Cardiac septum (tissue), 1 donor: ENCODE results near the gene ZNF415. TPM values are rescaled to one million over a fixed set of nuclear protein-coding genes. Genes with fewer than 3 reads are reported as not detected.

Source experiments
- DNase-seq: peaks from one replicate; pipeline ENCODE4 v3.0.0-alpha.2; 2020; ENCODE audit warnings: low spot score
- intact Hi-C: fragments of 100-400 bp; cut with DNase I; formaldehyde crosslinking; loops from one replicate; pipeline ENCODE4 v1.14.0; 2022
- total RNA-seq: library from RNA; stranded (reverse); fragmentation: NEBNext Ultra II Directional; extraction: Animal tissue kit (Norgen Biotek cat#: 25700); gene quantifications from one replicate; pipeline ENCODE4 v1.2.1, GENCODE V29; 2021
- donor health status: DM: no; HTN: no; CAD: no.

ZNF415 gene
- total RNA-seq, 1 donor from 2014 or later = 20.9 TPM

GRCh38 chr19:53068834-53069233 is 63.9 kb downstream of the ZNF415 start:
- intact Hi-C loops = no loop called here
- DNase-seq = no peak

DNA sequence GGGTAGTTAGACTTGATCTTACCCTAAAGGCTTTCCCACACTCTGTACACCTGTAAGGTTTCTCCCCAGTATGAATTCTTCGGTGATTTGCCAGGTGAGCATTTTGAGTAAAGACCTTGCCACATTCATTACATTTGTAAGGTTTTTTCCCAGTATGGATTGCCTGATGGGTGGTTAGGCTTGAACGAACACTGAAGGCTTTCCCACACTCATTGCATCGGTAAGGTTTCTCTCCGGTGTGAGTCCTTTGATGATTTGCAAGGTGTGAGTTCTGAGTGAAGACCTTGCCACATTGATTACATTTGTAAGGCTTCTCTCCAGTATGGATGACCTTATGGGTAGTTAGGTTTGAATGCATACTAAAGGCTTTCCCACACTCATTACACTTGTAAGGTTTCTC is 64.5 kb downstream of the ZNF415 start:
- intact Hi-C loops = no loop called here
- DNase-seq = no peak

- intact Hi-C loops = no loop called here
- DNase-seq = no peak
Observed at GRCh38 chr19:53057904-53058580, 74.7 kb downstream of the ZNF415 start.

Other genes starting within 250 kb of the ZNF415 start
- gene ZNF320, start 235.3 kb downstream of the ZNF415 start, total RNA-seq = 9.2 TPM
- 1.3 TPM for gene ZNF888, start 209.5 kb downstream of the ZNF415 start, total RNA-seq
- gene ZNF816, start 170.0 kb downstream of the ZNF415 start, total RNA-seq = 5.2 TPM
- gene ERVV-1, start 119.0 kb downstream of the ZNF415 start, total RNA-seq = not detected
- not detected for gene ERVV-2, start 88.2 kb downstream of the ZNF415 start, total RNA-seq
- 16.8 TPM for gene ZNF160, start 29.5 kb downstream of the ZNF415 start, total RNA-seq
- 7.7 TPM for gene ZNF347, start 26.1 kb upstream of the ZNF415 start, total RNA-seq
- gene ZNF665, start 60.4 kb upstream of the ZNF415 start, total RNA-seq = 1.3 TPM
- gene ZNF677, start 122.0 kb upstream of the ZNF415 start, total RNA-seq = 20.2 TPM
- gene VN1R2, start 125.4 kb upstream of the ZNF415 start, total RNA-seq = not detected
- not detected for gene VN1R4, start 134.8 kb upstream of the ZNF415 start, total RNA-seq
- gene ZNF845, start 200.8 kb upstream of the ZNF415 start, total RNA-seq = 3.2 TPM
- gene ZNF525, start 232.8 kb upstream of the ZNF415 start, total RNA-seq = 4.4 TPM